ENCODE results near the gene XPR1.
"Not testable (repeated sequence)": the region's sequence is repeated elsewhere in the genome, so short reads cannot be mapped to it uniquely, and the experiment has no call there.

The XPR1 gene

DNA sequence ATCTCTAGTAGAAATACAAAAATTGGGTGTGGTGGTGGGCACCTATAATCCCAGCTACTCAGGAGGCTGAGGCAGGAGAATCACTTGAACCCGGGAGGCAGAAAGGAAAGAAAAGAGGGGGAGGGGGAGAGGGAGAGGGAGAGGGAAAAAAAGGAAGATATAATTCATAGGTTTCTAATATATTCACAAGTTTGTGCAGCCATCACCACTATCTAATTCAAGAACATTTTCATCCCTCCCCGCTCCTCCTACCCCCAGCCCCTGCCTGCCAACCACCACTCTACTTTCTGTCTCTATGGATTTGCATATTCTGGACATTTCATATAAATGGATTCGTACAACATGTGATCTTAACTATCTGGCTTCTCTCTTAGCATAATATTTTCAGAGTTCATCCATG, 147.8 kb downstream of the XPR1 start:
- no peak for DNase-seq (ENCODE audit: low spot score in 2 of 2)
- H3K27ac Mint-ChIP-seq = no peak overlapping the region
- H3K9me3 Mint-ChIP-seq = no peaks in the 10 kb centered on the region
- peaks cover 4% of the 10 kb centered on the region for H3K36me3 Mint-ChIP-seq
- peaks cover 13% of the 10 kb centered on the region for H3K4me1 Mint-ChIP-seq
- H3K4me3 Mint-ChIP-seq = no peak overlapping the region
- no peak for ATAC-seq (ENCODE audit: low read depth)
- no peaks in the 10 kb centered on the region for H3K27me3 Mint-ChIP-seq

DNA sequence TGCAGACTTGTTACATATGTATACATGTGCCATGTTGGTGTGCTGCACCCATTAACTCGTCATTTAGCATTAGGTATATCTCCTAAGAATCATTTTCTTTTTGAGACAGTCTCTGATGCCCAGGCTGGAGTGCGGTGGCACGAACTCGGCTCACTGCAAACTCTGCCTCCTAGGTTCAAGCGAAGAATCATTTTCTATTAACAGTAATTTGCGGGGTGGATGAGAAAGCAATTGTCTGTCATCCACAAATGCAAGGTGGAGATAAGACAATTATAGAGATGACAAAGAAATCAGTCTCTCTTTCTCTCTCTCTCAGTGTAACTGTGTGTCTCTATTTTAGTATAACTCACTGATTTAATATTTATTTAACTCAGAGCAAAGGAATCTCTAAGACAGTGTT, 149.9 kb downstream of the XPR1 start:
- H3K9me3 Mint-ChIP-seq = no peaks in the 10 kb centered on the region
- H3K4me3 Mint-ChIP-seq = no peak overlapping the region
- no peak overlapping the region for H3K27ac Mint-ChIP-seq
- H3K27me3 Mint-ChIP-seq = no peaks in the 10 kb centered on the region
- DNase-seq (ENCODE audit: low spot score in 2 of 2) (no peak), ATAC-seq (ENCODE audit: low read depth) (no peak)
- peaks cover 2% of the 10 kb centered on the region for H3K36me3 Mint-ChIP-seq
- peaks cover 13% of the 10 kb centered on the region for H3K4me1 Mint-ChIP-seq

GRCh38 chr1:180785291-180785690, 153.5 kb downstream of the XPR1 start:
- H3K27me3 Mint-ChIP-seq = no peaks in the 10 kb centered on the region
- DNase-seq (ENCODE audit: low spot score in 2 of 2) (no peak), ATAC-seq (ENCODE audit: low read depth) (no peak)
- H3K9me3 Mint-ChIP-seq = no peaks in the 10 kb centered on the region
- peak overlapping the region; percentile 60 for H3K27ac Mint-ChIP-seq
- H3K4me3 Mint-ChIP-seq = no peak overlapping the region
- H3K4me1 Mint-ChIP-seq = no peaks in the 10 kb centered on the region
- peaks cover 16% of the 10 kb centered on the region for H3K36me3 Mint-ChIP-seq

DNA sequence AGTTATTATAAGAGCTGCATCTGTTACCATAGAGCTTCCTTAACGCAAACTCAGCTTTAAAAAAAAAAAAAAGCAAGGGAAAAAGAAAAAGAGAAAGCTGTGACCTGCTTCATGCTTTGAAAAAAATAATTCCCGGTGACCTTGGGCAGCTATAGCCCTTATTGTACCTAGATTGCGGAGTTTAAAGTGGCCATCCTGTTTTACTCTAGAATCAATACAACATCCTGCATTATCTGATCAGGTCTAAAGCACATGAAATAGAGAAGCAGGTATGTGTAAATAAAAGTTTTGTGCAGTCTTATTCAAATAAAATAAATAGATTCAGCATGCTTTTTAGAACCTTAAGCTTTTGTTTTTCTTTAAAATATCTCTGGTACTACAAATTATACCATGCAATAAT, 154.1 kb downstream of the XPR1 start:
- Mint-ChIP-seq H3K4me1 (peaks cover 2% of the 10 kb centered on the region), H3K4me3 (no peak overlapping the region), H3K27me3 (no peaks in the 10 kb centered on the region), H3K36me3 (peaks cover 18% of the 10 kb centered on the region), H3K9me3 (no peaks in the 10 kb centered on the region), H3K27ac (no peak overlapping the region)
- ATAC-seq (ENCODE audit: low read depth) (no peak), DNase-seq (ENCODE audit: low spot score in 2 of 2) (no peak)

- DNase-seq (ENCODE audit: low spot score in 2 of 2) (no peak), ATAC-seq (ENCODE audit: low read depth) (no peak)
- peaks cover 3% of the 10 kb centered on the region for H3K4me1 Mint-ChIP-seq
- H3K27me3 Mint-ChIP-seq = no peaks in the 10 kb centered on the region
- H3K4me3 Mint-ChIP-seq = no peak overlapping the region
- H3K9me3 Mint-ChIP-seq = no peaks in the 10 kb centered on the region
- H3K27ac Mint-ChIP-seq = peak overlapping the region; percentile 48
- peaks cover 18% of the 10 kb centered on the region for H3K36me3 Mint-ChIP-seq
Observed at GRCh38 chr1:180786624-180787023, 154.8 kb downstream of the XPR1 start.

- H3K27ac Mint-ChIP-seq = no peak overlapping the region
- no peak for DNase-seq (ENCODE audit: low spot score in 2 of 2)
- H3K4me1 Mint-ChIP-seq = peaks cover 7% of the 10 kb centered on the region
- no peak overlapping the region for H3K4me3 Mint-ChIP-seq
- H3K36me3 Mint-ChIP-seq = peaks cover 18% of the 10 kb centered on the region
- ATAC-seq (ENCODE audit: low read depth) = no peak
- H3K9me3 Mint-ChIP-seq = no peaks in the 10 kb centered on the region
- H3K27me3 Mint-ChIP-seq = no peaks in the 10 kb centered on the region
Observed at GRCh38 chr1:180787628-180788307, 155.9 kb downstream of the XPR1 start.

GRCh38 chr1:180789460-180789859, 157.6 kb downstream of the XPR1 start:
- Mint-ChIP-seq H3K27ac (no peak overlapping the region), H3K4me1 (peaks cover 15% of the 10 kb centered on the region), H3K9me3 (no peaks in the 10 kb centered on the region), H3K27me3 (no peaks in the 10 kb centered on the region), H3K36me3 (peaks cover 20% of the 10 kb centered on the region), H3K4me3 (no peak overlapping the region)
- DNase-seq (ENCODE audit: low spot score in 2 of 2) (no peak), ATAC-seq (ENCODE audit: low read depth) (no peak)

GRCh38 chr1:180791152-180791551, 159.3 kb downstream of the XPR1 start:
- DNase-seq (ENCODE audit: low spot score in 2 of 2); ATAC-seq (ENCODE audit: low read depth); H3K9me3 Mint-ChIP-seq; H3K27ac Mint-ChIP-seq; H3K4me3 Mint-ChIP-seq; H3K27me3 Mint-ChIP-seq: not testable (repeated sequence)
- Mint-ChIP-seq H3K36me3 (peaks cover 22% of the 10 kb centered on the region), H3K4me1 (peaks cover 15% of the 10 kb centered on the region)

DNA sequence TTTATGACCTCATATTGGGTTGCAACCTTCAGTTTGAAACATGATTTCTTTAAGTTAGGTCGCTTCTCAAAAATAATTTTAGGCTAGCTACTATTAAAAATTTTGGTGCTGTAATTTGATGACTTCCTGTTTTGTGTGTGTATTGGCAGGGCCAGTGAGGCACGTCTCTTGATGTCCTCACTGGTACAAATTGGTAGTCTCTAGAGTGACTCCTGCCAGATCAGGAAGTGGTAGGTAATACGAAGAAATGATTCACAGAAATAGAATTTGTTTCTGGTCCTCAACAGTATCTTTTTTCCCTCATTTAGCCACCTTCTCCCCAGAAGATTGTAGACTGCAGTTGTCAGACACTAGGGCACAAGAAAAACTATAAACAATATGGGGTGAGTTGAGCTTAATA, 160.0 kb downstream of the XPR1 start:
- Mint-ChIP-seq H3K27me3 (no peaks in the 10 kb centered on the region), H3K4me3 (no peak overlapping the region), H3K36me3 (peaks cover 22% of the 10 kb centered on the region), H3K4me1 (peaks cover 15% of the 10 kb centered on the region), H3K9me3 (no peaks in the 10 kb centered on the region), H3K27ac (no peak overlapping the region)
- DNase-seq (ENCODE audit: low spot score in 2 of 2) = no peak
- peak; percentile 65 for ATAC-seq (ENCODE audit: low read depth)

DNA sequence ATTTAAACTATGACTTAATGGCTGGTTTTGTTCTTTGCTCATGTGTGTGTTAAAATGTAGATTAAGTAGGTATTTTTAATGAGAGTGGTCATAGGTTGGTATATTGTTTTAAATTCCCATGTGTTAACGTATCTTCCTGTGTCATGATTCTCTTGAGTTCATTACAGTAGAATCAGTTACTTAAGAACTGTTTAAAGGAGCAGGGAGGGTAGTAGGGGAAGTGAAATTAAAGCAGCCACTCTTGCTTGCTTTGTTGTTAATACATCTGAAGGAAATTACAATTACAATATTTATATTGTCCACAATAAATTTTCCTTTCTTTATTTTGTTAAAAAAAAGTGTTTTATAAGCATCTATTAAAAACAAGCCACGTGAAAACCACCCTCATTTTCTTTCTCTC, 161.6 kb downstream of the XPR1 start:
- Mint-ChIP-seq H3K27ac (no peak overlapping the region), H3K9me3 (no peaks in the 10 kb centered on the region), H3K4me3 (no peak overlapping the region), H3K4me1 (peaks cover 15% of the 10 kb centered on the region), H3K27me3 (no peaks in the 10 kb centered on the region), H3K36me3 (peaks cover 22% of the 10 kb centered on the region)
- DNase-seq (ENCODE audit: low spot score in 2 of 2) = no peak
- peak; percentile 51 for ATAC-seq (ENCODE audit: low read depth)

DNA sequence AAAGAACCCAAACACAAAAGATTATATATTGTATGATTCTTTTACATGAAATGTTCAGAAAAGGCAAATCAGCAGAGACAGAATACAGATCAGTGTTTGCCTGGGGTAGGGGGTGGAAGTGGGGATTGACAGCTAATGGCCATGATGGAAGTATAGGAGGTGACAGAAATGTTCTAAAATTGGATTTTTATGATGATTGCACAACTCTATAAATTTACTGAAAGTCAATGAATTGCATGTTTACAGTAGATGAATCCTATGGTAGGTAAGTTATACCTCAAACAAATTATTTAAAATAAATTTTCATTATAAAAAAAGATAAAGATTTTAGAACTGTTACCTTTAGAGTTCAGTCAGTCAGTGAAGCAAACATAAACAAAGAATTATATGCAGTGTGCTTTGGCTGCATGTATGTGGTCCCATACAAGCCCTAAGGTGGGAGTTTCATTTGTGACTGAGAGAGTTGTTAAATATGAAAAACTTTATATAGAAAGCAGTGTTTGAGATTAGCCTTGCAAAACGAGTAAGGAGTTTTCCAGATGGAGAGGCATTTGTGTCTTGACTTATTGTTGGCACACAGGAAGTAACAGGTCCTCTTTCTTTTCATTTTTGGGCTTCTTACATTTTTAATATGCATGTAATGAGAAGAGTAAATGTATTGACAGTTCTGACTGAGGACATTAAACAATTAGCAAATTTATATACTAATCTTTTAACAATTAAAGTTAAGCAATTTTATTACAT, 165.2 kb downstream of the XPR1 start:
- ATAC-seq (ENCODE audit: low read depth) = no peak
- Mint-ChIP-seq H3K4me3 (no peak overlapping the region), H3K36me3 (peaks cover 4% of the 10 kb centered on the region), H3K27ac (no peak overlapping the region), H3K27me3 (no peaks in the 10 kb centered on the region), H3K4me1 (peaks cover 8% of the 10 kb centered on the region), H3K9me3 (no peaks in the 10 kb centered on the region)
- DNase-seq (ENCODE audit: low spot score in 2 of 2) = no peak

DNA sequence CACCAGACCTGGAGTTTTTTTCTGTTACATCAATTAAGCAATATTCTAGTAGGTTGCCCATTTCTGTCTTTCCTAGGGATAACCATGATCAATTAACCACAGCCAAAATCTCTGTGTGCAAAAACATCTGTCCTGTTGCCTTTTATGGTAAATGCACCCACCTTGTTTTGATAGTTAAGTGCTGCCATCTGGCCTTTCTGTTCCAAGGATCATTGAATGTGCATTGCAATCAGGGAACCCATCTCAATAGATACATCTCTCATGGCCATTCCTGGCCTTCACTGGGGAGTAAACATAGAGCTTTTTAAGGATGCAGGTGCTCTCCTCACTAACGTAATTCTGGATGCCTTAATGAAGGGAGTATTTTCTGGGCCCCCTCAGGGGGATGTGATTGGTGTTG, 169.1 kb downstream of the XPR1 start:
- ATAC-seq (ENCODE audit: low read depth) (no peak), DNase-seq (ENCODE audit: low spot score in 2 of 2) (no peak)
- no peak overlapping the region for H3K4me3 Mint-ChIP-seq
- no peak overlapping the region for H3K27ac Mint-ChIP-seq
- peaks cover 7% of the 10 kb centered on the region for H3K36me3 Mint-ChIP-seq
- H3K4me1 Mint-ChIP-seq = peaks cover 3% of the 10 kb centered on the region
- H3K27me3 Mint-ChIP-seq = no peaks in the 10 kb centered on the region
- H3K9me3 Mint-ChIP-seq = no peaks in the 10 kb centered on the region

DNA sequence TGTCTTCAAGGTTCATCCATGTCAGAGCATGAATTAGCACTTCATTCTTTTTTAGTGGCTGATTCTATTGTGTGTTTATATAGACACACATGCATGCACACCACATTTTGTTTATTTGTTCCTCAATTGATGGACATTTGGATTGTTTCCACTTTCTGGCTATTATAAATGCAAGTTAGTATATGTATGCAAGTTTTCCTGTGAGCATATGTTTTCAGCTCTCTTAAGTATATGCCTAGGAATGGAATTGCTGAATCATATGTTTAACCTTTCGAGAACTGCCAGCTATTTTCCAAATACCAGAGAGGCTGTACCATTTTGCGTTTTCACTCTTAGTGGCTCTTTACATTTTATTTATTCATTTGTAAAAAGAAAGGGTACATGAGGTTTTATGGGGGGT, 171.0 kb downstream of the XPR1 start:
- Mint-ChIP-seq H3K4me1 (peaks cover 3% of the 10 kb centered on the region), H3K27ac (no peak overlapping the region), H3K36me3 (peaks cover 17% of the 10 kb centered on the region), H3K9me3 (no peaks in the 10 kb centered on the region), H3K27me3 (no peaks in the 10 kb centered on the region), H3K4me3 (no peak overlapping the region)
- DNase-seq (ENCODE audit: low spot score in 2 of 2) = no peak
- no peak for ATAC-seq (ENCODE audit: low read depth)

- Mint-ChIP-seq H3K4me1 (peaks cover 3% of the 10 kb centered on the region), H3K36me3 (peaks cover 29% of the 10 kb centered on the region), H3K9me3 (no peaks in the 10 kb centered on the region), H3K27ac (no peak overlapping the region), H3K27me3 (no peaks in the 10 kb centered on the region), H3K4me3 (no peak overlapping the region)
- DNase-seq (ENCODE audit: low spot score in 2 of 2) = no peak
- no peak for ATAC-seq (ENCODE audit: low read depth)
Observed at GRCh38 chr1:180805316-180805715, 173.5 kb downstream of the XPR1 start.

- ATAC-seq (ENCODE audit: low read depth) = no peak
- H3K27me3 Mint-ChIP-seq = no peaks in the 10 kb centered on the region
- H3K36me3 Mint-ChIP-seq = peaks cover 49% of the 10 kb centered on the region
- no peak overlapping the region for H3K4me3 Mint-ChIP-seq
- no peak for DNase-seq (ENCODE audit: low spot score in 2 of 2)
- no peak overlapping the region for H3K27ac Mint-ChIP-seq
- no peaks in the 10 kb centered on the region for H3K9me3 Mint-ChIP-seq
- no peaks in the 10 kb centered on the region for H3K4me1 Mint-ChIP-seq
Observed at GRCh38 chr1:180811298-180811697, 179.5 kb downstream of the XPR1 start.

All from memory B cell (primary cell).